SK-N-MC (cell line): ENCODE results near the gene PLA2G1B.

Experiments used
- EZH2 ChIP-seq: fragments of 200-600 bp; sonication (generic); IDR thresholded peaks from one replicate; pipeline ENCODE4 v1.6.1; 2017; ENCODE audit warnings: antibody characterized with exemption
- FOXP2 ChIP-seq: optimal IDR thresholded peaks from 2 replicates; pipeline ENCODE3; 2011; ENCODE audit warnings: mild to moderate bottlenecking, moderate library complexity; ENCODE audit not compliant: insufficient read depth; ENCODE audit errors: extremely low read length, control extremely low read depth
- POLR2AphosphoS5 ChIP-seq: IDR thresholded peaks from 2 replicates; pipeline ENCODE4 v1.6.1; 2012; ENCODE audit warnings: mild to moderate bottlenecking, low read depth, low read length, borderline replicate concordance

GRCh38 chr12:120367924-120368788 is 40.6 kb upstream of the PLA2G1B start:
- no peak for TF ChIP-seq POLR2AphosphoS5
- TF ChIP-seq EZH2, result no peak
- no peak for TF ChIP-seq FOXP2
